Sigmoid colon (tissue), 7 donors: Measurements from ENCODE around the gene NRSN2. TPM values are rescaled to one million over a fixed set of nuclear protein-coding genes. Genes with fewer than 3 reads are reported as not detected.

Experiments
- DNase-seq: peaks from one replicate; pipeline ENCODE4 v3.0.0-alpha.2; 2019
- H3K27ac ChIP-seq, 4 donors: fragments of 200-600 bp; sonication (generic); one replicate each; pipeline ENCODE4 v1.5.1; 2016 to 2019; ENCODE audit warnings: mild to moderate bottlenecking in 1 of 4
- H3K27me3 ChIP-seq, 3 donors: fragments of 200-600 bp; sonication (generic); one replicate each; pipeline ENCODE4 v1.5.1; 2019; ENCODE audit warnings: mild to moderate bottlenecking in 1 of 3
- H3K36me3 ChIP-seq, 4 donors: fragments of 200-600 bp; sonication (generic); one replicate each; pipeline ENCODE4 v1.5.1; 2016 to 2019
- H3K4me1 ChIP-seq, 4 donors: fragments of 200-600 bp; sonication (generic); one replicate each; pipeline ENCODE4 v1.5.1; 2017 to 2019
- H3K4me3 ChIP-seq, 4 donors: fragments of 200-600 bp; sonication (generic); one replicate each; pipeline ENCODE4 v1.5.1; 2017 to 2019; ENCODE audit warnings: mild to moderate bottlenecking in 2 of 4, moderate library complexity in 1 of 4
- H3K9me3 ChIP-seq, 4 donors: fragments of 200-600 bp in 3 of 4; sonication (generic) in 3 of 4; one replicate each; pipeline versions ENCODE4 v1.5.1 to v1.6.1; 2013 to 2019
- CTCF ChIP-seq, 4 experiments: fragments of 450-650 bp in 3 of 4; fragments of 200-600 bp in 1 of 4; IDR thresholded peaks; one replicate each; pipeline ENCODE4 v1.5.1; 2016 to 2019; ENCODE audit warnings: antibody characterized with exemption in 4 of 4, mild to moderate bottlenecking in 3 of 4, moderate library complexity in 2 of 4
- EP300 ChIP-seq, 4 donors: sonication (generic); formaldehyde crosslinking; IDR thresholded peaks; one replicate each; pipeline ENCODE4 v1.6.1; 2017; ENCODE audit warnings: antibody characterized with exemption in 4 of 4
- POLR2A ChIP-seq, 2 donors: fragments of 450-650 bp; IDR thresholded peaks; one replicate each; pipeline ENCODE4 v1.6.1; 2016; ENCODE audit warnings: antibody characterized with exemption in 2 of 2, mild to moderate bottlenecking in 2 of 2, moderate library complexity in 2 of 2
- POLR2AphosphoS5 ChIP-seq, 4 donors: sonication (generic); formaldehyde crosslinking; IDR thresholded peaks; one replicate each; pipeline ENCODE4 v1.6.1; 2017; ENCODE audit warnings: antibody characterized with exemption in 4 of 4
- WGBS, 2 donors: extraction: QIAGEN DNeasy Blood & Tissue Kit; methylation state at CpG; one replicate each; pipeline ENCODE4 v1.1.7; 2013; 5-methylcytosine and 5-hydroxymethylcytosine counted together
- intact Hi-C: fragments of 100-400 bp; cut with DNase I; formaldehyde crosslinking; loops from one replicate; pipeline ENCODE4 v1.15.1; 2023
- polyA plus RNA-seq, 3 donors: library from polyadenylated mRNA; stranded (reverse); fragments of 200-250 nt; gene quantifications; one replicate each; pipeline ENCODE4 v1.2.3, GENCODE V29; 2013
- total RNA-seq, 4 donors: library from RNA; depleted of rRNA; stranded (reverse); fragments of >200 nt; gene quantifications; one replicate each; pipeline ENCODE4 v1.1.0, GENCODE V29; 2016
- donor health status: healthy with polysubstance abuse.
- donor health status: Bipolar disorder and iron deficiency.
- donor health status: healthy.

The NRSN2 gene
- total and polyA plus RNA-seq, 7 donors: 2.3 to 34.3 (median 23.2) TPM

DNA sequence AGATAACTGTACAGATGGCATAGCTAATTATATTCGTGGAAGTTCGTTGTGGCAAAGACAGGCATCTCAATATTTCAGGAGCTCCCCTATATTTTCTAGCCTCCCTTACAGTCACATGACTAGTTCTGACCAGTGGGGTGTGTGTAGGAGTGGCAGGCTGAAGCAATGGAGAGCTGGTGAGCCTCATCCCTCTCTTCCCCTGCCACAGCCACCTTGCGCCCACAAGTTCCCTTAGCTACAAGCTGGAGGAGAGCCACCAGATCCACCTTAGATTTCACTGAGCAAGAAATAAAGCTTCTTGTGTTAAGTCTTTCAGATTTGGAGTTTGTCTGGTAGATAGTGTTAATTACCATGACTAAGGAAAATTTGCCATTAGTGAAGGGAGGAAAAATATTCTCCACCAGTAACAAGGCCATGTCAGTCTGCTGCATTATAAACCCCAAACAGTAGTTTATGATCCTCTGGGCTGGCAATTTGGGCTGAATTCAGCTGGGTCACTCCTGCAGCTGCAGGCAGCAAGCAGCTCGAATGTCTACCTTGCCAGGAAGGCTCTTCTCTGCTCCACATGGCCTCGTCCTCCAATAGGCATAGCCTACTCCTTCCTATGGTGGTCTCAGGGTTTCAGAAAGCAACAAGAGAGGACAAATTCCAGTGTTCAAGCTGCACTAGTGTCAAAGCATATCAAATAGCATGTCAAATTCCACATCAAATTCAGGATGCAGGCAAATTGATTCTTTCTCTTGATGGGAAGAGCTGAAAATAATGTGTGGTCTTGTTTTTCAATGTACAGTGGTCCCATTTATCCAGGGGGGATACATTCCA, 53.8 kb downstream of the NRSN2 start:
- no peak for DNase-seq
- intact Hi-C loops: no loop called here
- whole genome bisulfite sequencing, 2 donors: 52 to 78% methylated on average over 5 of the region's 5 CpGs

GRCh38 chr20:401682-402495, 55.0 kb downstream of the NRSN2 start:
- 38 to 66% methylated on average over 9 of the region's 9 CpGs for WGBS, 2 donors
- H3K36me3 ChIP-seq: no peaks in the 10 kb centered on the region
- no peak for DNase-seq
- no peaks in the 10 kb centered on the region for H3K9me3 ChIP-seq
- no peak overlapping the region for H3K4me3 ChIP-seq
- peaks cover 0 to 3% (median 1%) of the 10 kb centered on the region in 4 donors for H3K4me1 ChIP-seq
- intact Hi-C loops: no loop called here
- TF ChIP-seq POLR2AphosphoS5 (IDR thresholded peaks at IDR 0.05) (no peak), POLR2A (IDR thresholded peaks at IDR 0.05) (no peak), CTCF (IDR thresholded peaks at IDR 0.05) (no peak), EP300 (IDR thresholded peaks at IDR 0.05) (no peak)
- H3K27ac ChIP-seq: no peak overlapping the region
- H3K27me3 ChIP-seq: no peaks in the 10 kb centered on the region

More for the DNA sequence above, 53.8 kb downstream of the NRSN2 start:
- no peak for TF ChIP-seq POLR2A (IDR thresholded peaks at IDR 0.05)
- TF ChIP-seq POLR2AphosphoS5 (IDR thresholded peaks at IDR 0.05): no peak
- TF ChIP-seq CTCF (IDR thresholded peaks at IDR 0.05): no peak
- no peak for TF ChIP-seq EP300 (IDR thresholded peaks at IDR 0.05)
- no peaks in the 10 kb centered on the region for H3K9me3 ChIP-seq
- peaks cover 0 to 9% (median 0%) of the 10 kb centered on the region in 4 donors for H3K36me3 ChIP-seq
- no peak overlapping the region for H3K27ac ChIP-seq
- no peaks in the 10 kb centered on the region for H3K4me1 ChIP-seq
- no peak overlapping the region for H3K4me3 ChIP-seq
- H3K27me3 ChIP-seq: no peaks in the 10 kb centered on the region

DNA sequence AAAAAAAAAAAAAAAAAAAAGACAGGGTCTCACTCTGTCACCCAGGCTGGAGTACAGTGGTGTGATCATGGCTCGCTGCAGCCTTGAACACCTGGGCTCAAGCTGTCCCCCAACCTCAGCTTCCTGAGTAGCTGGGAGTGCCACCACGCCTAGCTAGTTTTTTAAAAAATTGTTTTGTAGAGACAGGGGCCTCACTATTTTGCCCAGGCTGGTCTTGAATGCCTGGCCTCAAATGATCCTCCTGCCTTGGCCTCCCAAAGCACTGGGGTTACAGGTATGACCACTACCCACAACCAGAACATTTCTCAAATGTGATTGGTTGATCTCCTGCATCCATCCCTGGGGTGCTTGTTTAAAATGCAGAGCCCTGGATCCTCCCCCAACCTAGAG, 55.6 kb downstream of the NRSN2 start:
- 60 to 90% methylated on average over 2 of the region's 2 CpGs for WGBS, 2 donors
- H3K4me3 ChIP-seq: no peak overlapping the region
- TF ChIP-seq POLR2AphosphoS5 (IDR thresholded peaks at IDR 0.05): no peak
- no peak for TF ChIP-seq EP300 (IDR thresholded peaks at IDR 0.05)
- no peak for TF ChIP-seq POLR2A (IDR thresholded peaks at IDR 0.05)
- H3K4me1 ChIP-seq: peaks cover 0 to 9% (median 7%) of the 10 kb centered on the region in 4 donors
- no peak overlapping the region for H3K27ac ChIP-seq
- no peaks in the 10 kb centered on the region for H3K9me3 ChIP-seq
- no peak for DNase-seq
- no peaks in the 10 kb centered on the region for H3K27me3 ChIP-seq
- H3K36me3 ChIP-seq: no peaks in the 10 kb centered on the region
- intact Hi-C loops: no loop called here

DNA sequence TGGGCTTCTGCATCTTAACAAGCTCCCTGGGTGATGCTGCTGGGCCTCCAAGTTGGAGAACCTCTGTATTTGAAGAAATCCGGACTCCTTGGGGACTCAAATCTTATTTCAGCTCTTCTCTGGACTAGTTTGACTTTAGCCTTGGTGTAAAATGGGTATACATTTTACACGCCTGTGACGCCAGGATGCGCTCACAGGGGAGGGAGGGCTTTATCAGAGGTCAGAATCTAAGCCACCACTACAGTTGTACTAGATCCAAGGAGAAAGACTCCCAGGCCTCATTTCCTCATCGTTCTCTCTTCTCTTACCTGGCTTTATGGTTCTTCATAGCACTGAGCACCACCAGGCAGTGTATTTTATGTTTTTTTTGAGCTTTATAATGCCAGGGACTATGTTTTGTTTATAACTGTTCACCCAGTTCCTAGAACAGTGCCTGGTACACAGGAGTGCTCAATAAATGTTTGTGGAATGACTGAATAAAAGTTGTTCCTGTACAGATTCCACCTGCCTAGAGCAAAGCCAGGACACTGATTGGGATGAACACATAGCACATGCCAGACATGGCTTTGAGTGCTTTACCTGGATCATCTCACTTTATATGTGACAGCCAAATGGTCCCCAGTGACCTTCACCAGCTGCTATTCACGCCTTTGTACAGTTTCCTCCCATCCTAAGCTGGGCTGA, 56.1 kb downstream of the NRSN2 start:
- no peaks in the 10 kb centered on the region for H3K27me3 ChIP-seq
- H3K4me3 ChIP-seq: no peak overlapping the region
- WGBS, 2 donors: 94 to 95% methylated on average over 6 of the region's 6 CpGs
- no peaks in the 10 kb centered on the region for H3K9me3 ChIP-seq
- intact Hi-C loops: no loop called here
- DNase-seq: no peak
- no peak overlapping the region for H3K27ac ChIP-seq
- peaks cover 0 to 10% (median 7%) of the 10 kb centered on the region in 4 donors for H3K4me1 ChIP-seq
- TF ChIP-seq POLR2A (IDR thresholded peaks at IDR 0.05) (no peak), CTCF (IDR thresholded peaks at IDR 0.05) (no peak), POLR2AphosphoS5 (IDR thresholded peaks at IDR 0.05) (no peak), EP300 (IDR thresholded peaks at IDR 0.05) (no peak)
- no peaks in the 10 kb centered on the region for H3K36me3 ChIP-seq
